Gastrocnemius medialis (tissue), 4 donors: Measurements from ENCODE around the gene SEMA4F. TPM values are rescaled to one million over a fixed set of nuclear protein-coding genes. Genes with fewer than 3 reads are reported as not detected.

ENCODE experiments used
- ATAC-seq, 2 donors: fragments of 150-250 bp; one replicate each; pipeline ENCODE4 v1.9.1; 2016
- DNase-seq, 2 donors: peaks; one replicate each; pipeline ENCODE4 v3.0.0-alpha.2; 2019
- H3K27ac ChIP-seq, 4 donors: fragments of 200-600 bp; sonication (generic); 1 replicate in 1 of 4; 2 replicates in 3 of 4; pipeline ENCODE4 v1.5.1; 2016 to 2018; ENCODE audit warnings: mild to moderate bottlenecking in 2 of 4, moderate library complexity in 1 of 4
- H3K27me3 ChIP-seq, 3 donors: fragments of 200-600 bp; sonication (generic) in 2 of 3; 1 replicate in 1 of 3; 2 replicates in 2 of 3; pipeline versions ENCODE4 v1.5.1 to v1.6.0; 2016 to 2019; ENCODE audit warnings: mild to moderate bottlenecking in 1 of 3, moderate library complexity in 1 of 3
- H3K36me3 ChIP-seq, 2 donors: fragments of 200-600 bp; sonication (generic) in 1 of 2; one replicate each; pipeline ENCODE4 v1.5.1; 2017 to 2018
- H3K4me1 ChIP-seq, 2 donors: fragments of 200-600 bp; sonication (generic) in 1 of 2; one replicate each; pipeline ENCODE4 v1.5.1; 2016 to 2017; ENCODE audit warnings: mild to moderate bottlenecking in 2 of 2
- H3K4me3 ChIP-seq, 4 donors: fragments of 200-600 bp; sonication (generic) in 3 of 4; 1 replicate in 1 of 4; 2 replicates in 3 of 4; pipeline ENCODE4 v1.5.1; 2016 to 2019; ENCODE audit warnings: mild to moderate bottlenecking in 2 of 4
- H3K9me3 ChIP-seq, 3 donors: fragments of 200-600 bp; sonication (generic) in 2 of 3; 1 replicate in 1 of 3; 2 replicates in 2 of 3; pipeline ENCODE4 v1.5.1; 2016 to 2019
- POLR2A ChIP-seq, 2 donors: fragments of 450-650 bp; IDR thresholded peaks; one replicate each; pipeline ENCODE4 v1.6.1; 2017; ENCODE audit warnings: antibody characterized with exemption in 2 of 2, mild to moderate bottlenecking in 2 of 2, moderate library complexity in 2 of 2
- in situ Hi-C, 4 donors: fragments of 200-750 bp; cut with MboI; loops; one replicate each; pipeline versions ENCODE4 v1.15.0 to v1.8.0; 2017; ENCODE audit warnings: low sequenced_read_pairs in 4 of 4
- intact Hi-C: fragments of 100-400 bp; cut with DNase I; formaldehyde crosslinking; loops from one replicate; pipeline ENCODE4 v1.15.1; 2023; ENCODE audit warnings: low total_unique reads
- total RNA-seq, 4 donors: library from RNA; depleted of rRNA; stranded (reverse); fragments of >200 nt; gene quantifications; one replicate each; pipeline versions ENCODE4 v1.1.0 to v1.2.3, GENCODE V29; 2016
- TF ChIP-seq, protein P1 (sequence below), 5 experiments: fragments of 450-650 bp in 3 of 5; fragments of 200-600 bp in 2 of 5; sonication (generic) in 2 of 5; IDR thresholded peaks in 4 of 5; conservative IDR thresholded peaks in 1 of 5; 1 replicate in 4 of 5; 2 replicates in 1 of 5; pipeline ENCODE4 v1.5.1; 2016 to 2019; ENCODE audit warnings: antibody characterized with exemption in 5 of 5, mild to moderate bottlenecking in 3 of 5, moderate library complexity in 3 of 5

The SEMA4F gene
- total RNA-seq, 4 donors from 2014 or later = 0.97 to 1.6 (median 1.4) TPM

- no peak for TF ChIP-seq POLR2A (IDR thresholded peaks at IDR 0.05)
- TF ChIP-seq, protein P1, sequence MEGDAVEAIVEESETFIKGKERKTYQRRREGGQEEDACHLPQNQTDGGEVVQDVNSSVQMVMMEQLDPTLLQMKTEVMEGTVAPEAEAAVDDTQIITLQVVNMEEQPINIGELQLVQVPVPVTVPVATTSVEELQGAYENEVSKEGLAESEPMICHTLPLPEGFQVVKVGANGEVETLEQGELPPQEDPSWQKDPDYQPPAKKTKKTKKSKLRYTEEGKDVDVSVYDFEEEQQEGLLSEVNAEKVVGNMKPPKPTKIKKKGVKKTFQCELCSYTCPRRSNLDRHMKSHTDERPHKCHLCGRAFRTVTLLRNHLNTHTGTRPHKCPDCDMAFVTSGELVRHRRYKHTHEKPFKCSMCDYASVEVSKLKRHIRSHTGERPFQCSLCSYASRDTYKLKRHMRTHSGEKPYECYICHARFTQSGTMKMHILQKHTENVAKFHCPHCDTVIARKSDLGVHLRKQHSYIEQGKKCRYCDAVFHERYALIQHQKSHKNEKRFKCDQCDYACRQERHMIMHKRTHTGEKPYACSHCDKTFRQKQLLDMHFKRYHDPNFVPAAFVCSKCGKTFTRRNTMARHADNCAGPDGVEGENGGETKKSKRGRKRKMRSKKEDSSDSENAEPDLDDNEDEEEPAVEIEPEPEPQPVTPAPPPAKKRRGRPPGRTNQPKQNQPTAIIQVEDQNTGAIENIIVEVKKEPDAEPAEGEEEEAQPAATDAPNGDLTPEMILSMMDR (IDR thresholded peaks at IDR 0.05 in 4 of 5, conservative IDR thresholded peaks at IDR 0.05 in 1 of 5) = no peak
- Histone ChIP-seq H3K4me1 (no peaks in the 10 kb centered on the region), H3K27me3 (no peaks in the 10 kb centered on the region), H3K9me3 (no peaks in the 10 kb centered on the region), H3K4me3 (no peak overlapping the region), H3K36me3 (no peaks in the 10 kb centered on the region), H3K27ac (no peak overlapping the region)
- ATAC-seq = no peak
- in situ Hi-C loops (loop anchor here in 1 of 4 donors (25.0 kb wide), 1 partner anchor 930 kb away; no protein-coding TSS in a partner anchor), intact Hi-C loops (no loop called here)
- no peak for DNase-seq
Measured at GRCh38 chr2:74682501-74682900, 28.5 kb downstream of the SEMA4F start.

GRCh38 chr2:74685408-74685807 is 31.4 kb downstream of the SEMA4F start:
- in situ Hi-C loops (loop anchor here in 1 of 4 donors (25.0 kb wide), 1 partner anchor 927 kb away; no protein-coding TSS in a partner anchor), intact Hi-C loops (no loop called here)
- DNase-seq (no peak), ATAC-seq (no peak)
- Histone ChIP-seq H3K4me1 (no peaks in the 10 kb centered on the region), H3K36me3 (no peaks in the 10 kb centered on the region), H3K27ac (no peak overlapping the region), H3K4me3 (no peak overlapping the region), H3K27me3 (no peaks in the 10 kb centered on the region), H3K9me3 (no peaks in the 10 kb centered on the region)
- TF ChIP-seq, protein P1 (IDR thresholded peaks at IDR 0.05 in 4 of 5, conservative IDR thresholded peaks at IDR 0.05 in 1 of 5) = no peak
- no peak for TF ChIP-seq POLR2A (IDR thresholded peaks at IDR 0.05)

DNA sequence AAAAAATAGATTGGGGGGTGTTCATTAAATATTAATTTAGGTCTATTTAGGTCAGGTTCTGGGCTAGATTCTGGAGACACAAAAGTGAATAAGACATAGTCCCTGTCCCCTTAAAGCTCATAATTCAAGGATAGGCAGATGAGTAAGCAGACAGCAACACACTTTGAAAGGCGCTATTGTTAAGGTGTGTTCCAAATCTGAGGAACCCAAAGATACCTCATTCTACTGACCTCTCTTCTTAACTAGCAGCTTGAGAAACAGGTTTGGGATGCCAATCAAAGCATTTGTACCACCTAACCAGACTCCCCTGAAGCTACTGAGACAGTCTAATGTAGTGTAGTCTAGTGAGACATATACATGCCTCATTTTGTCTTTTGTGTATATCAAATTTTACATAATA is 34.8 kb downstream of the SEMA4F start:
- in situ Hi-C loops = loop anchor here in 1 of 4 donors (25.0 kb wide), 1 partner anchor 923 kb away; no protein-coding TSS in a partner anchor
- TF ChIP-seq POLR2A (IDR thresholded peaks at IDR 0.05) = no peak
- TF ChIP-seq, protein P1 (IDR thresholded peaks at IDR 0.05 in 4 of 5, conservative IDR thresholded peaks at IDR 0.05 in 1 of 5) = no peak
- Histone ChIP-seq H3K4me1 (peaks cover 5 to 14% of the 10 kb centered on the region in 2 donors), H3K36me3 (no peaks in the 10 kb centered on the region), H3K9me3 (no peaks in the 10 kb centered on the region), H3K27ac (no peak overlapping the region), H3K27me3 (no peaks in the 10 kb centered on the region), H3K4me3 (no peak overlapping the region)
- intact Hi-C loops = no loop called here
- DNase-seq = no peak
- ATAC-seq = no peak

DNA sequence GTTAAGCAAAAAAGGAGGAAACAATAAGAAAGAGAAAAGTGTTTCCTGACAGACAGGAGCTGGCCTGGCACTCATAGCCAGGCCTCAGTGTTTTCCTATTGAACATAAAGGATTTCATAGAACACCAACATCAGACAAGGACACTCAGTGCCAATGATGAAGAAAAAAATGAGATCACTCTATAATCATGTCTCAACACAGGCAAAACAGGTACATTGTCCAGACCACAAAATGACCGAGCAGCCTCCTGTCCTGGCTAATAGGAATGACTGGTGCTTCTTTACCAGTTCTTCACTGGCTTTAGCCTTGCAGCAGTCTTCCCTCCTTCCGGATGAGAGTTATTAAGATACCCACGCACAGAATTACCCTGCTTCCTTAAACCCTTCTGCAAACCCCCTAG is 35.6 kb downstream of the SEMA4F start:
- DNase-seq (no peak), ATAC-seq (no peak)
- in situ Hi-C loops (loop anchor here in 1 of 4 donors (25.0 kb wide), 1 partner anchor 923 kb away; no protein-coding TSS in a partner anchor), intact Hi-C loops (loop anchor here (1.0 to 2.0 kb wide), 2 partner anchors 25 to 187 kb away; no protein-coding TSS in a partner anchor)
- no peak for TF ChIP-seq POLR2A (IDR thresholded peaks at IDR 0.05)
- TF ChIP-seq, protein P1 (IDR thresholded peaks at IDR 0.05 in 4 of 5, conservative IDR thresholded peaks at IDR 0.05 in 1 of 5) = no peak
- peaks cover 12 to 21% of the 10 kb centered on the region in 2 donors for H3K4me1 ChIP-seq
- H3K9me3 ChIP-seq = no peaks in the 10 kb centered on the region
- H3K27ac ChIP-seq = no peak overlapping the region
- H3K36me3 ChIP-seq = no peaks in the 10 kb centered on the region
- no peaks in the 10 kb centered on the region for H3K27me3 ChIP-seq
- no peak overlapping the region for H3K4me3 ChIP-seq
